Activated CD8-positive, alpha-beta memory T cell treated with anti-CD3 and anti-CD28 coated beads, Interleukin-2, amount 10 ng/mL, durations not matched to agents 7 days and 5 days (primary cell): ENCODE measurements around the gene RPAIN. TPM values are rescaled to one million over a fixed set of nuclear protein-coding genes. Genes with fewer than 3 reads are reported as not detected.

Source experiments
- ATAC-seq: fragments of 150-1000 bp; cut with Tn5 transposase; one replicate; pipeline ENCODE4 v1.10.0; 2021; ENCODE audit warnings: moderate library complexity
- CTCF ChIA-PET: fragments of 350-600 bp; sonication (Branson Sonifier 250); formaldehyde crosslinking; loops from one replicate; lab custom pipeline; 2021; ENCODE audit warnings: antibody characterized with exemption; lab: Charles Lee
- DNase-seq: peaks from one replicate; pipeline ENCODE4 v3.0.0-alpha.2; 2020
- H3K27ac Mint-ChIP-seq: one replicate; pipeline ENCODE4 v1.8.0; 2021; ENCODE audit warnings: mild to moderate bottlenecking, mixed read lengths
- H3K27me3 Mint-ChIP-seq: one replicate; pipeline ENCODE4 v1.8.0; 2021; ENCODE audit warnings: mixed read lengths
- H3K36me3 Mint-ChIP-seq: one replicate; pipeline ENCODE4 v1.8.0; 2021; ENCODE audit warnings: mild to moderate bottlenecking, mixed read lengths
- H3K4me1 Mint-ChIP-seq: one replicate; pipeline ENCODE4 v1.8.0; 2021; ENCODE audit warnings: mixed read lengths
- H3K4me3 Mint-ChIP-seq: one replicate; pipeline ENCODE4 v1.8.0; 2021; ENCODE audit warnings: mild to moderate bottlenecking, moderate library complexity, mixed read lengths
- H3K9me3 Mint-ChIP-seq: one replicate; pipeline ENCODE4 v1.8.0; 2022; ENCODE audit warnings: low read depth, mixed read lengths
- total RNA-seq, 2 experiments: library from RNA; stranded (reverse); gene quantifications; one replicate each; pipeline ENCODE4 v1.2.3, GENCODE V29; 2021

Gene RPAIN
- total RNA-seq, 2 experiments from 2014 or later = 50.7 to 55.5 TPM

- no peak for ATAC-seq
- peaks cover 14% of the 10 kb centered on the region for H3K4me1 Mint-ChIP-seq
- CTCF ChIA-PET = no interaction called here
- DNase-seq = no peak
- no peak overlapping the region for H3K27ac Mint-ChIP-seq
- H3K27me3 Mint-ChIP-seq = no peaks in the 10 kb centered on the region
- H3K9me3 Mint-ChIP-seq = no peaks in the 10 kb centered on the region
- H3K4me3 Mint-ChIP-seq = no peak overlapping the region
- peaks cover 35% of the 10 kb centered on the region for H3K36me3 Mint-ChIP-seq
These were observed 52.5 kb downstream of the RPAIN start for GRCh38 chr17:5472511-5472910.

GRCh38 chr17:5473906-5474305 lies 53.9 kb downstream of the RPAIN start:
- Mint-ChIP-seq H3K4me3 (no peak overlapping the region), H3K27ac (no peak overlapping the region), H3K27me3 (no peaks in the 10 kb centered on the region), H3K36me3 (peaks cover 42% of the 10 kb centered on the region), H3K9me3 (no peaks in the 10 kb centered on the region), H3K4me1 (peaks cover 9% of the 10 kb centered on the region)
- CTCF ChIA-PET = interaction anchor here (2.3 kb wide), 1 partner anchor 35 kb away, joined by 6 read pairs; the partner anchor contains the start of gene C1QBP
- no peak for DNase-seq
- no peak for ATAC-seq

- CTCF ChIA-PET = no interaction called here
- Mint-ChIP-seq H3K27me3 (no peaks in the 10 kb centered on the region), H3K27ac (no peak overlapping the region), H3K36me3 (peaks cover 63% of the 10 kb centered on the region), H3K9me3 (no peaks in the 10 kb centered on the region), H3K4me1 (peaks cover 13% of the 10 kb centered on the region), H3K4me3 (no peak overlapping the region)
- ATAC-seq (no peak), DNase-seq (no peak)
These were observed 59.0 kb downstream of the RPAIN start for GRCh38 chr17:5478992-5479391.

GRCh38 chr17:5480962-5481361 lies 61.0 kb downstream of the RPAIN start:
- Mint-ChIP-seq H3K27ac (no peak overlapping the region), H3K36me3 (peaks cover 58% of the 10 kb centered on the region), H3K4me1 (peaks cover 31% of the 10 kb centered on the region), H3K27me3 (no peaks in the 10 kb centered on the region), H3K9me3 (no peaks in the 10 kb centered on the region), H3K4me3 (no peak overlapping the region)
- DNase-seq = no peak
- CTCF ChIA-PET = interaction anchor here (1.3 kb wide), 1 partner anchor 42 kb away, joined by 4 read pairs; no protein-coding TSS in a partner anchor
- ATAC-seq = no peak

- no peak for ATAC-seq
- Mint-ChIP-seq H3K27me3 (no peaks in the 10 kb centered on the region), H3K9me3 (no peaks in the 10 kb centered on the region), H3K4me3 (no peak overlapping the region), H3K27ac (no peak overlapping the region), H3K36me3 (peaks cover 56% of the 10 kb centered on the region), H3K4me1 (peaks cover 31% of the 10 kb centered on the region)
- DNase-seq = no peak
- CTCF ChIA-PET = no interaction called here
These were observed 61.5 kb downstream of the RPAIN start for GRCh38 chr17:5481451-5481850.

Other genes starting within 250 kb of the RPAIN start
- 10 to 100 TPM; 10.5 to 11.3 TPM for gene ZNF594, start 228.3 kb upstream of the RPAIN start, total RNA-seq
- not detected for gene SCIMP, start 185.3 kb upstream of the RPAIN start, total RNA-seq
- gene RABEP1, start 137.9 kb upstream of the RPAIN start, total RNA-seq = 10 to 100 TPM; 35.1 to 38.0 TPM
- 100 to 1,000 TPM; 117 to 123 TPM for gene NUP88, start 520 bp upstream of the RPAIN start, total RNA-seq
- gene C1QBP, start 19.0 kb downstream of the RPAIN start, total RNA-seq = 100 to 1,000 TPM; 166 to 240 TPM
- 10 to 100 TPM; 21.9 to 29.4 TPM for gene DHX33, start 48.8 kb downstream of the RPAIN start, total RNA-seq
- gene DERL2, start 66.0 kb downstream of the RPAIN start, total RNA-seq = 10 to 100 TPM; 52.5 to 79.0 TPM
- gene MIS12, start 66.4 kb downstream of the RPAIN start, total RNA-seq = 10 to 100 TPM; 30.8 to 36.4 TPM
- gene NLRP1, start 164.3 kb downstream of the RPAIN start, total RNA-seq = 10 to 100 TPM; 39.1 to 66.6 TPM